Endodermal cell (in vitro differentiated cells): Measurements from ENCODE around the gene NAPB. TPM values are rescaled to one million over a fixed set of nuclear protein-coding genes. Genes with fewer than 3 reads are reported as not detected.

Experiments used
- DNase-seq: peaks from one replicate; pipeline ENCODE4 v3.0.0-alpha.2; 2017
- H3K27ac ChIP-seq: 2 replicates; pipeline ENCODE4 v1.5.1; 2013; ENCODE audit warnings: mild to moderate bottlenecking, low read depth, low read length, moderate library complexity
- H3K27me3 ChIP-seq: 2 replicates; pipeline ENCODE4 v1.6.1; 2013; ENCODE audit warnings: mild to moderate bottlenecking, low read length, moderate library complexity; ENCODE audit not compliant: insufficient read depth, control insufficient read depth, poor library complexity, severe bottlenecking
- H3K36me3 ChIP-seq: 2 replicates; pipeline ENCODE4 v1.7.0; 2013; ENCODE audit warnings: mild to moderate bottlenecking, low read length, moderate library complexity; ENCODE audit not compliant: control insufficient read depth, insufficient read depth
- H3K4me1 ChIP-seq: one replicate; pipeline ENCODE4 v1.7.0; 2013; ENCODE audit warnings: low read length; ENCODE audit not compliant: control insufficient read depth, insufficient read depth
- H3K4me3 ChIP-seq: 2 replicates; pipeline ENCODE4 v1.5.1; 2013; ENCODE audit warnings: mild to moderate bottlenecking, low read length, moderate library complexity
- H3K9ac ChIP-seq: 2 replicates; pipeline ENCODE4 v1.6.1; 2013; ENCODE audit warnings: mild to moderate bottlenecking, low read length, moderate library complexity; ENCODE audit not compliant: poor library complexity, severe bottlenecking; ENCODE audit errors: extremely low read depth
- H3K9me3 ChIP-seq: 2 replicates; pipeline ENCODE4 v1.6.1; 2013; ENCODE audit warnings: mild to moderate bottlenecking, low read length, moderate library complexity; ENCODE audit not compliant: control insufficient read depth
- H3K27ac Mint-ChIP-seq: 2 replicates; pipeline ENCODE4 v1.8.0; 2020; ENCODE audit warnings: mixed read lengths
- H3K27me3 Mint-ChIP-seq: 2 replicates; pipeline ENCODE4 v1.8.0; 2021; ENCODE audit warnings: mild to moderate bottlenecking, mixed read lengths; ENCODE audit not compliant: insufficient read depth
- H3K36me3 Mint-ChIP-seq: 2 replicates; pipeline ENCODE4 v1.8.0; 2020; ENCODE audit warnings: low read depth, mixed read lengths
- H3K4me1 Mint-ChIP-seq: 2 replicates; pipeline ENCODE4 v1.8.0; 2020; ENCODE audit warnings: mixed read lengths
- H3K4me3 Mint-ChIP-seq: 2 replicates; pipeline ENCODE4 v1.8.0; 2020; ENCODE audit warnings: mild to moderate bottlenecking, moderate library complexity, mixed read lengths
- H3K9me3 Mint-ChIP-seq: 2 replicates; pipeline ENCODE4 v1.8.0; 2020; ENCODE audit warnings: mild to moderate bottlenecking, mixed read lengths
- CTCF ChIP-seq: fragments of 200-600 bp; sonication (generic); conservative IDR thresholded peaks from 2 replicates; pipeline ENCODE4 v1.5.0; 2021; ENCODE audit warnings: antibody characterized with exemption, mild to moderate bottlenecking
- WGBS, 2 experiments: methylation state at CpG; one replicate each; pipeline versions ENCODE4 v1.1.5 to v1.1.7; 2013; ENCODE audit warnings: missing lambda C conversion rate in 2 of 2, mixed read lengths in 1 of 2; ENCODE audit not compliant: insufficient coverage in 1 of 2, insufficient read length in 1 of 2; 5-methylcytosine and 5-hydroxymethylcytosine counted together
- total RNA-seq, 2 donors: library from RNA; stranded (reverse); fragmentation: NEBNext Ultra II Directional in 1 of 2; extraction: Animal tissue kit (Norgen Biotek cat#: 25700) in 1 of 2; gene quantifications; 2 replicates in 1 of 2; 3 replicates in 1 of 2; pipeline ENCODE4 v1.2.1, GENCODE V29; 2021

Gene NAPB
- total RNA-seq, 2 donors from 2014 or later, result 15.7 to 16.5 TPM

- no peak overlapping the region for H3K9ac ChIP-seq
- no peaks in the 10 kb centered on the region for H3K36me3 ChIP-seq
- no peak for DNase-seq
- no peak overlapping the region for H3K4me3 Mint-ChIP-seq
- no peak overlapping the region for H3K27ac Mint-ChIP-seq
- H3K4me1 ChIP-seq, result no peaks in the 10 kb centered on the region
- H3K36me3 Mint-ChIP-seq, result no peaks in the 10 kb centered on the region
- H3K9me3 Mint-ChIP-seq, result peaks cover 2% of the 10 kb centered on the region
- H3K4me3 ChIP-seq, result no peak overlapping the region
- 92% methylated on average over 1 of the region's 1 CpG; no CpG with 5 or more reads in 1 of the 2 experiments for WGBS, 2 experiments
- H3K27ac ChIP-seq, result no peak overlapping the region
- H3K27me3 Mint-ChIP-seq, result no peaks in the 10 kb centered on the region
- no peaks in the 10 kb centered on the region for H3K9me3 ChIP-seq
- no peak for TF ChIP-seq CTCF
- peaks cover 11% of the 10 kb centered on the region for H3K4me1 Mint-ChIP-seq
- no peaks in the 10 kb centered on the region for H3K27me3 ChIP-seq
Observed at GRCh38 chr20:23343590-23343989, 77.7 kb downstream of the NAPB start.

GRCh38 chr20:23341073-23341472 is 80.2 kb downstream of the NAPB start:
- H3K4me3 Mint-ChIP-seq, result no peak overlapping the region
- H3K9ac ChIP-seq, result no peak overlapping the region
- no peaks in the 10 kb centered on the region for H3K36me3 Mint-ChIP-seq
- no peak overlapping the region for H3K27ac ChIP-seq
- 61 to 64% methylated on average over 2 of the region's 2 CpGs for WGBS, 2 experiments
- no peak overlapping the region for H3K4me3 ChIP-seq
- no peak for DNase-seq
- no peaks in the 10 kb centered on the region for H3K9me3 ChIP-seq
- H3K9me3 Mint-ChIP-seq, result peaks cover 2% of the 10 kb centered on the region
- no peaks in the 10 kb centered on the region for H3K36me3 ChIP-seq
- peaks cover 6% of the 10 kb centered on the region for H3K4me1 Mint-ChIP-seq
- H3K27me3 Mint-ChIP-seq, result no peaks in the 10 kb centered on the region
- TF ChIP-seq CTCF, result no peak
- no peaks in the 10 kb centered on the region for H3K4me1 ChIP-seq
- no peaks in the 10 kb centered on the region for H3K27me3 ChIP-seq
- H3K27ac Mint-ChIP-seq, result no peak overlapping the region

GRCh38 chr20:23340524-23340923 is 80.8 kb downstream of the NAPB start:
- Histone ChIP-seq H3K27ac (no peak overlapping the region), H3K36me3 (no peaks in the 10 kb centered on the region), H3K27me3 (no peaks in the 10 kb centered on the region), H3K4me1 (no peaks in the 10 kb centered on the region), H3K9me3 (no peaks in the 10 kb centered on the region), H3K4me3 (no peak overlapping the region), H3K9ac (no peak overlapping the region)
- peaks cover 6% of the 10 kb centered on the region for H3K4me1 Mint-ChIP-seq
- H3K9me3 Mint-ChIP-seq, result peaks cover 2% of the 10 kb centered on the region
- 23 to 49% methylated on average over 5 to 9 of the region's 9 CpGs for WGBS, 2 experiments
- no peak overlapping the region for H3K4me3 Mint-ChIP-seq
- peak; percentile 90 for TF ChIP-seq CTCF
- H3K36me3 Mint-ChIP-seq, result no peaks in the 10 kb centered on the region
- DNase-seq, result peak; percentile 90
- no peaks in the 10 kb centered on the region for H3K27me3 Mint-ChIP-seq
- H3K27ac Mint-ChIP-seq, result no peak overlapping the region
